ENCODE results near the gene LDB3. TPM values are rescaled to one million over a fixed set of nuclear protein-coding genes. Genes with fewer than 3 reads are reported as not detected.
A peak's percentile ranks its signal among the peaks of the same experiment; 100 is the strongest.
"Not testable (repeated sequence)": the region's sequence is repeated elsewhere in the genome, so short reads cannot be mapped to it uniquely, and the experiment has no call there.

Gene LDB3, protein sequence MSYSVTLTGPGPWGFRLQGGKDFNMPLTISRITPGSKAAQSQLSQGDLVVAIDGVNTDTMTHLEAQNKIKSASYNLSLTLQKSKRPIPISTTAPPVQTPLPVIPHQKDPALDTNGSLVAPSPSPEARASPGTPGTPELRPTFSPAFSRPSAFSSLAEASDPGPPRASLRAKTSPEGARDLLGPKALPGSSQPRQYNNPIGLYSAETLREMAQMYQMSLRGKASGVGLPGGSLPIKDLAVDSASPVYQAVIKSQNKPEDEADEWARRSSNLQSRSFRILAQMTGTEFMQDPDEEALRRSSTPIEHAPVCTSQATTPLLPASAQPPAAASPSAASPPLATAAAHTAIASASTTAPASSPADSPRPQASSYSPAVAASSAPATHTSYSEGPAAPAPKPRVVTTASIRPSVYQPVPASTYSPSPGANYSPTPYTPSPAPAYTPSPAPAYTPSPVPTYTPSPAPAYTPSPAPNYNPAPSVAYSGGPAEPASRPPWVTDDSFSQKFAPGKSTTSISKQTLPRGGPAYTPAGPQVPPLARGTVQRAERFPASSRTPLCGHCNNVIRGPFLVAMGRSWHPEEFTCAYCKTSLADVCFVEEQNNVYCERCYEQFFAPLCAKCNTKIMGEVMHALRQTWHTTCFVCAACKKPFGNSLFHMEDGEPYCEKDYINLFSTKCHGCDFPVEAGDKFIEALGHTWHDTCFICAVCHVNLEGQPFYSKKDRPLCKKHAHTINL
- not detected in 2 replicates for total RNA-seq (2014; rRNA removed; shearing (Covaris generic))

DNA sequence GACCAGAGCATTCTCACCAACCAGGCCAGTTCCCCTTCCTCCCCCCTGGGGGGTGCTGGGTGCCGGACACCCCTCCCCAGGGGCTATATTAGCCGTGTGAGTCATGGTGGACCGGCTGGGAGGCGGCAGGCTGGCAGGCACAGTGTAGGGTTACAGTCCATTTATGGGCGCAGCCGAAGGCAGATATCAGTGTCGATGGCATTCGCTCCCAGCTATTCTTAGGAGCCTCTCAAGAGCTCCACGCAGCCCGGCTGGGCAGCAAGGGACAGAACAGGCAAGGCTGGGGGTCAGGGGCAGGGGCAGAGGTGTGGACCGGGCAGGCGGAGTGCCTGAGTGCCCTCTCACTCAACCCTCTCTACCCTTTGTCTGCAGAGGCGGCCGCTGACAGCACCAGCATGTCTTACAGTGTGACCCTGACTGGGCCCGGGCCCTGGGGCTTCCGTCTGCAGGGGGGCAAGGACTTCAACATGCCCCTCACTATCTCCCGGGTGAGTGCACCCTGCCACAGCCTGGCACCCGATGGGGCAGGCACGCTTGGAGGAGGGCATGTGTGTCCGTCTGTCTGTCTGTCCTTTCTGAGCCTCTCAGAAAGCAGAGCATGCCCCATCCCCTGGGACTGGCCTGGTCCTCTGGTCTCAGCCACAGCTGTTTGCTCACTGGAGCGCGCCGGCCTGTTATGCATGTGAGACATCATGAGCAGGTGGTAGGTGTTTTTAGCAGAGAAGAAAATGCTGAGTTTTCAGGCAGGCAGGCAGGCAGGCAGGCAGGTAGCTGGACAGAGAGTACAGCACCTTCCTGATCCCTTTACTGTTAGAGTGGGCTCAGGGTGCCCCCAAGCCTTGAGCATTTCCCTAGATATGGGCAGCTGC, at the start of gene LDB3:
Gene LDB3, plus strand, starts transcription at position 215 of the 869 bp plus-strand sequence. Its CDS starts 181 bp downstream, at position 396.
- DNase-seq (ENCODE audit: low read depth): peak; percentile 60

DNA sequence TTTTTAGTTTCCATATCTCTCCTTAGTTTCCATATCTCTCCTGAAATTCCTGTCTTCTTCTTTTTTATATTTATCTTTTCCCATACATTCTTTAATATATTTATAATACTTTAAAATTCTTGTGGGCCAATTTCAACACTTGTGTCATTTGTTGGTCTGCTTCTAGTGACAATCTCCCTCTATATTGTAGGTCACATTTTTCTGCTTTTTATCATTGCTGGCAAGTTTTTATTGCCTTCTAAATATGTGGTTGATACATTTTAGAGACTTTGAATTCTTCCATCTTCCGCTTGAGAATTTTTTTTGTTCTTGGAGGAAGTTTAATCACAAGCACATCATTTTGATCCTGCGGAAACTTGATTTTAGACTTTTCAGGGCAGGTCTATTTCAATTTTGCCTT, 40.0 kb upstream of the LDB3 start:
- no peak for DNase-seq (ENCODE audit: low read depth)

DNA sequence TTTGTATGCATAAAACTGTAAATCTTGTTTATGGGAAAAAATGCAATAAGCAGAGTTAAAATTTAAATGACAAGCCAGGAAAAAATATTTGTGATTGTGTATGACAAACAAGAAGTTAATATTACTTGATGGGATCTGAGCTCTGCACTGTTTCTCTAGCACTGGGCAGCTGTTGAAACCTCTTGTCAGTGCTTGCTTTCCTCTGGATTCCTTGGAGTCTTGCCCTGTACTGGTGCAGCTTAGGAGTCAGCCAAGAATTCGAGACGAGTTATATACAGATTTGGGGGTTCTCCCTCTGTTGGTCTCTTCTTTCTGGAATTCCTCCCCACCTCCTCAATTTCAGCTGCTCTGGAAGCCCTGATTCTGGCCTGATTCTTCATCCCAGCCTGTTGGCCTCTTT, 38.2 kb upstream of the LDB3 start:
- no peak for DNase-seq (ENCODE audit: low read depth)

DNA sequence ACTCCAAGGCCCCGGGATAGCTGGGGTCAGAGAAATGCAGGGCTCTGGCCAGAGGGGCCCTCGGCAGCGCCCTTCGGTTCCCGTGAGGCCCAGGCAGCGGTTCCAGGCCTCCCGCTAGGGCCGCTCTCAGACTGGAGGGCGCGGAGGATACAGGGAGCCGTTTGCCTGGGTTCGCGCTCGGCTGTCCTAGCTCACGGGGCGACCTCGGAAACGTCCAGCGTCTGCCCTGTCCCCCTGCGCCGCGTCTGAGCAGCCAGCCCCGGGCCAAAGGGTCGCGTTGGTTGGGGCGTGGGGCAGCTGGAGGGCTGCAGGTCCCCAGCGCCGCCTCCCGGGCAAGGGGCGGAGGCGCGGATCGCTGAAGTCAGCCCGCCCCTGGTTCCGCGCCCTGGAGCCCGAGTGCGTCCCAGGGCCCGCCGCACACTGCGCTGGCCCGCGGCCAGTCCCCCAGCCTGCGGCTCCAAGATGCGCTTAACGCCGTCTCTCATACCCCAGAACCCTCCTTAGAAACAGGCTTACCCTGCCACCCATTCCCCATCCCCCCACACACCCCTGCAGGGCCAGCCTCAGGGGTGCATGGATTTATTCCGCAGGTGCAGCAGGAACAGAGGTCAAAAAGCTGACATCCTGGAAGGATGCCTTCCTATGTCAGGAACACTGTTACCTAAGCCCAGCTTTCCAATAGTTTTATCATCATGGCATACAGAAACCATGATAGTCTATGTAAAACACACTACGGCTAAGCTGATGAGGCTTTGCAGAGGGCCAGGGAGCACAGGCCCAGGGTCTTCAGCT, 36.1 kb upstream of the LDB3 start:
- no peak for DNase-seq (ENCODE audit: low read depth)

DNA sequence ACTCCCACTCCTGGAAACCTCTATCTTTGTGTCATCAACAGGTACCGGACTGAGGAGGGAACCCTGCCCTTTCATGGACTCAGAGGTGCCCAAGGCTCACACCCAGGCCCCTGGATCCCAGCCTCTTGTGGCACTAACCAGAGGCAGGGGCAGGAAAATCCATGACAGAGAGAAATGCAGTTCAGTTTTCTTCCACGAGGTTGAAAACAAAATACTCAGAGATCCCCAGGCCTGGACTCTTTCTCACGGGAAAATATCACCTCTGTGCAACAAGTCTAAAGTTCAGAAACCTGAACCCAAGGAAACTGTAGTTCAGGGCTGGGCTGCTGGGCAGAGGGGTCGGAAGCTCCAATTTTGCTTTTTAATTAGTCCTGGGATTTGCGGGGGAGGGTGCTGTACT, 35.4 kb upstream of the LDB3 start:
- no peak for DNase-seq (ENCODE audit: low read depth)

DNA sequence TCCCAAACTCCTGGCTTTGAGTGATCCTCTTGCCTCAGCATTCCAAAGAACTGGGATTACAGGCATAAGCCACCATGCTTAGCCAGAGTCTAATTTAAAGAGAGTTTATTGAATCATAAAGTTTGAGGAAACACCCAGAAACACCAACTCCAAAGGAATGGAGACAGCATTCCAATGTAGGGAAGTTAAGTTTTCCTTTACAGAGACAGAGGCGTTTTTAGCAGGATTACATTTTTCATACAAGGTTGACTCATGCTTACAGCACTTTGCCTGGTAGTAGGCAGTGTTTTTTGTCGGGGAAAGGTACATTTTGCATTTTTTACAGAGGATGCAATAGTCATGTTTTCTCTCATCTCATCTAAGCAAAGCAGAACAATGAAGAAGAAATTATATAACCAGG, 32.9 kb upstream of the LDB3 start:
- DNase-seq (ENCODE audit: low read depth): no peak

DNA sequence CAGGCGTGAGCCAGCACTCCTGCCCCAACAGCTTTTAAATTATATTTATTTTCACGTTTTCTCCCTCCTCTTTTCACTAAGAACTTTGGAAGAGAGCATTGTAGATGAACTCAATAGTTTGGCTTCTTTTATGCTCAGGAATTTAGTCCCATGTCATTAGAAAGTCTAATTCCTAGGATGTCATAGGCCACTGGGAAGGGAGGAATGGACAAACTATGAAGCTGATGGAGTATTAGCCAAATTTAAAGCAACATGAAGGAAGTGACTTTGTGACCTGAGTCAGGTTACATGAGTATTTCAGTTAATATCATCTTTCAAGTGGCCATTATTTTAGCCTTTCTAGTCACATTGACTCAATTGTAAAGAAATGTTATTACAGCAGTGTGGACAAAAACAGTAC, 32.0 kb upstream of the LDB3 start:
- no peak for DNase-seq (ENCODE audit: low read depth)

DNA sequence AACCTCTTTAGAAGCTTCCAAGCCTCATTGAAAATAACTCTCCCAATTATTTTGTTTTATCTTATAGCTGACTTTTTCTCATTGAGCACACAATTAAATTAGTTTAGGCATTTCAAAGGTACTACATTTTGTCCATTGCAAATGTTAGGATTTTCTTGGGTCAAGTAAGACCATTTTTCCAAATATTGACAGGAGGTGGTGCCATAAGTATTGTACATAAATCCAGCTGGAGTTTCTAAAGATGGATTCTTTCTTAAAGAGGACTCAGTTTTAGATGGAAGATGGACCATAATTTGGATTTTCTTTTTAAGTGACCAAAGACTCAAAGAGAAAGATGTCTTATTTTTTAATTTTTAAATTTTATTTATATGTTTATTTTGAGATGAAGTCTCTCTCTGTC, 26.3 kb upstream of the LDB3 start:
- DNase-seq (ENCODE audit: low read depth): no peak

DNA sequence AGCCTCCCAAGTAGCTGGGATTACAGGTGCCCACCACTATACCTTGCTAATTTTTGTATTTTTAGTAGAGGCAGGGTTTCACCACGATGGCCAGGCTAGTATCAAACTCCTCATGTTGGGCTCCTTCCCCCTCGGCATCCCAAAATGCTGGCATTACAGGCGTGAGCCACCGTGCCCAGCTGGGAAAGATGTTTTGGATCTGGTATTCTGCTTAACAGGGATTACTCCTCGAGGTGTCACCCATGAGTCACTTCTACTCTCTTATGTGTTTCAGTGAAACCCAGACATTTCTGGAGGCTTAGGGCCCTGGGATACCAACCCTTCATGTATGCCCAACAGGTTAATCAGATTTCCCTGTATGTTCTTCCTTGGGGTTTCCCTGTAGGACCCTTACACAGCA, 25.8 kb upstream of the LDB3 start:
- peak; percentile 49 for DNase-seq (ENCODE audit: low read depth)

DNA sequence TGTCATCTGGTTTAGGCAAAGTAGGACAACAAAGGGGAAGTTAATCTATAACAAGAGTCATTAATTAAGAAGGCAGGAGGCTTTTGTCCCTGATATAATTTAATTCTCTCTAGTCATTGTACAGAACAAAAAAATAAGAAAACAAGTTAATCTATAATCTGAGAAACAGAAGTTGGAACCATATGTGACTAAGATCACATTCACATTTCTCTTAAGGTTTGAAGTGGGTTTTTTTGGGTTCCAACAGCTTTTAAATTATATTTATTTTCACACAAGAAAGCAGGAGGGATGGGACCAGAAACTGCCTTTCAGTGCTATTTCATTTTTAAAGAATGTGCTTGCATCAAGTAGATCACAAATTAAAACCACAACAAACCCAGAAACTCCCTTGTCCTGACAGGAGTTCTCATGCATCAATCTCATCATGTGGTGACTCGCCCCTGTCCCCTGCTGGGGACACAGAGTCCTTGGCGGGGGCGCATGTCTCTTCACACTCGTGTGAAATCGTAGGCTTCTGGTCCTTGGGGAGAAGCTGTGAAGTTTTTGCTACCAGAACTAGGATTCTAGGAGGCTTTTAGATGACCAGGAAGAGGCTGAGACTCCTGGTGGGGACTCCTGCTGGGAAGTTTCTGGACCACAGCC, 24.0 kb upstream of the LDB3 start:
- DNase-seq (ENCODE audit: low read depth): no peak

DNA sequence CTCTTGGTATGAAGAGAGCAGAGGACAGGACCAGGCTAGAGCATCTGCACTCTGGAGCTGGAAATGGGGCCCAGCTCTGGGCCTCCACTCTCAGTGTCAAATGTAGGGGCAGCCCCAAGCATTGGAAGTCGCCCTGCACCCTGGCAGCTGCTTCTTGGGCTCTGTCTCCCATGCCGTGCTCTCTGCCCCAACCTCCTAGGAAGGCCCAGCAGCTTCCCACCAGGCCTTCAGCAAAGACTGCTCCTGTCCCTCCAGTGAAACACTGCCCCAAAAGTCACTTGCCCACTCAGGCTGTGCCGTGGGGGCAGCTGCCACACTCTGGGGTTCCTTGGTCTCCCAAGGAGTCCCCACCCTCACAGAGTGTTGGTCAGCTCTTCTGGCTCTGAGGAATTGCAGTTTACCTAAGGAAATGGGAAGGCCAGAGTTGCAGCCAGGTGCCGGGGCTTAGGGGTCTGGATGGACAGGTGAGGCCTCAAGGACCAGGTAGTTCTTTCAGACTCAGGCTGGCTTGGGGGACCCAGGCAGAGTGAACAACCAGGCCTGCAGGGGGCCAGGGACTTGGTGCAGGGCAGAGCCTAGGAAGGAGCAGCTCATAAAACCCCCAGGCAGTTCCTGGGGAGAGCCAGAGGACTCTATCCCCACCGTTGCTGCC, 23.4 kb upstream of the LDB3 start:
- no peak for DNase-seq (ENCODE audit: low read depth)

DNA sequence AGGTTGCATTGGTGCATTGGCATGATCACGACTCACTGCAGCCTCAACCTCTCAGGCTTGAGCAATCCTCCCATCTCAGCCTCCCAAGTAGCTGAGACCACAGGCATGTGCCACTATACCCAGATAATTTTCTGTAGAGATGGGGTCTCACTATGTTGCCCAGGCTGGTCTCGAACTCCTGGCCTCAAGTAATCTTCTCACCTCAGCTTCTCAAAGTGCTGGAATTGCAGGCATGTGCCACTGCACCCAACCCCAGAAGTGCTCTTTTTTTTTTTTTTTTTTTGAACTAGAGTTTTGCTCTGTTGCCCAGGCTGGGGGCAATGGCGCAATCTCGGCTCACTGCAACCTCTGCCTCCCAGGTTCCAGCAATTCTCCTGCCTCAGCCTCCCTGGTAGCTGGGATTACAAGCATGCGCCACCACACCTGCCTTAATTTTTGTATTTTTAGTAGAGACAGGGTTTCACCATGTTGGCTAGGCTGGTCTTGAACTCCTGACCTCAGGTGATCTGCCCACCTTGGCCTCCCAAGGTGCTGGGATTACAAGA, 22.6 kb upstream of the LDB3 start:
- DNase-seq (ENCODE audit: low read depth): not testable (repeated sequence)

DNA sequence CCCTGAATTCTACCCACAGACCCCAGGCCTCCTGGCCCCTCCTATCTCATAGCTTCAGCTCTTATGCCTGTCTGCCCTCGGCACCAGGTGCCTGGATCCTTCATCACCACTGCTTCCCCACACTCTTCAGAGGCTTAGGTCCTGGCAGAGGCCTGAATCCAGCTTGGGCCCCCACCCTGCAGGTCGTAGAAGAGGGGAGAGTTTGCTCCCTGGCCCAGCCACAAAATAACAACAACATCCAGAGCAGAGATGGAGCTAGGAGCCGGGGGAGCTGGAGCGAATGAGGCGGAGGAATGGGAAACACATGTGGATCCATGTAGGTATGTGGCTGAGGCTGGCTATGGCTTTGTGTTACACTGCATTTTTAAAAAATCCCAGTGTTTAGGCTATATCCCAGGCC, 21.8 kb upstream of the LDB3 start:
- DNase-seq (ENCODE audit: low read depth): no peak

DNA sequence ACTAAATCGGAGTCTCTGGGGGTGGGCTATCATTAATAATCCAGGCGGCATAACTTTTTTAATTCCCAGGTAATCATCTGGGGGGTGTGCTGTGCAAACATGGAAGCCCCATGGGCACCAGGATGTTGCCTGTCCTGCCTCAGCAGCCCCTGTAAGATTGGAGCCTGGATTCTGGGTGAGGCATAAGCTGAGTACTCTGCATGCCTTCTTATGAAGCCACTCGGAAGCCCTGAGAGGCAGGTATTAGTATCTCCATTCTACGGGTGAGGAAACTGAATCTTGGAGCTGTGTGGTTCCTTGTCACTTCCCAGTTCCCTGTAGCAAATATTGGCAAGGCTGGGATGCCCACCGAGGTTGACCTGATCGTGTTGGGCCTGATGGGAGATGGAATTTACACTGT, 21.4 kb upstream of the LDB3 start:
- DNase-seq (ENCODE audit: low read depth): no peak

DNA sequence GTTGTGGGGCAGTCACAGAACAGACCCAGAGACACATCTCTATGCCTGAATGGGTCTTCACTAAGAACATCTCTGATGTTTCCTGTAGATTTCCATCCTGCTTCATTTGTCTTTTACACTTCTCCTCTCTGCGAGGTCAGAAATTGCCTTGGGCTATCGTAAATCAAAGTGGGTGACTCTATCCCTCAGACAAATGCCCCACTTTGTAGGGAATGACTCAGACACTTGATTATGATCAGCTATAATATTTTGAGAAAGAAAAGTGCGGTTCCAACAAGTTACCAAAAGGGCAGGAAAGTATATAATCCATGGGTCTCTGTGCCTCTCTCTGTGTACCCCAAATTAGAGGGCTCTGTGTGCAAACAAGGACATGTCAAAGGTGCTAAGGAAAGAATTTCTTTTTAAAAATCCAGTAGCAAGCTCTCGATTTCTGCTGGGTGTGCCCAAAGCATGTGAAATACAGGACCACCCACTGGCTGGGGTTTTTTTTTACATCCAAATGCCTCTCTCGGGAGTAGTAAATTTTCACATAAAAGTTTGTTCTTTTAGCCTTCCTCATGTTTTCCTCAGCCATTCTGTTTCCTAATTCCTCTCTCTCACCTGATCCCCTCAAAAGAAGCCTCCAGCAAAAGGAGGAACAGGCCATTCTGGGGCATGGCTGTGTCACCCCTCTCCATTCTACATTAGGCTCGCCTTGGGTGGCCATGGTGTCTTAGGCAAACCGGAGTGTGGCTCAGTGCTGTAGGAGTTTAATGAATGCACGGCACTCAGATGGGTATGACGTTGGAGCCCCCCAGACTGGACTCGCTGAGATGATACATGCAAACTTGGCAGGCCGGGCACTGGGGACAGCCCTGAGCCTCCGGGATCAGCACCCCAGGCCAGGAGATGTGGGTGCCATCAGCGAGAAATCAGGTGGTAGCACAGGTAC, 20.3 kb upstream of the LDB3 start:
- DNase-seq (ENCODE audit: low read depth): peak; percentile 84

DNA sequence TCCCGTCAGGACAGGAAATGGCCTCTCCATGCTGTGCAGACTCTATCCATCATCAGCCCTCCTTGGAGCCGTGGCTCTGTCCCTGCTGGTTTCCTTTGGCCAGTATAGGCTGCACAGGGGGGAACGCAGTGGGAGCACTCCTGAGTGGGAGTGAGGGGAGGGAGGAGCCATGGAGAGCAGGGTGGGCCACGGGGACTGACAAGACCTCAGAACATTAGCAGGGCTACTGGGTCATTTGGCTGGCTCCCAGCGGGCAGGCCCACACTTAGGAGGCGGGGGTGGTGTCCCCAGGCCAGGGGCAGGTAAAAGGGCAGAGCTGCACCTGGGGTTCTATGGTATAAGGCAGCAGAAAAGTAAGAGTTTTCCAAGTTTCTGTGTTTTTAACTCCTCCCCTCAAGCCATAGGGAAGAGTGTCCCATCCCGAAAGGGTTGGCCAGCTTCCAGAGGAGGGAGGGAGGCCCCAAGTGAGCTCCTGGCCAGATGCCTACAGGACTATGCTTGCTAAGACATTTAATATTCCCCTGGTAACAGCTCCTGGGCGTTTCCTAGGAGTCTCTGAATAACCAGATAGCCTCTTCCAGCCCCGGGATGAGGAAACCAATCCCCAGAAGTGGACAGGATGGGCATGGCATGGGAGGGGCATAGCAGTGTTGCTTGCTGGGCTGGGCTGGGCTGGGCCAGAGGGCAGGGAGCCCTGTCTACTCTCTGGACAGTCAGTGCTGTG, 19.4 kb upstream of the LDB3 start:
- peak; percentile 89 for DNase-seq (ENCODE audit: low read depth)

DNA sequence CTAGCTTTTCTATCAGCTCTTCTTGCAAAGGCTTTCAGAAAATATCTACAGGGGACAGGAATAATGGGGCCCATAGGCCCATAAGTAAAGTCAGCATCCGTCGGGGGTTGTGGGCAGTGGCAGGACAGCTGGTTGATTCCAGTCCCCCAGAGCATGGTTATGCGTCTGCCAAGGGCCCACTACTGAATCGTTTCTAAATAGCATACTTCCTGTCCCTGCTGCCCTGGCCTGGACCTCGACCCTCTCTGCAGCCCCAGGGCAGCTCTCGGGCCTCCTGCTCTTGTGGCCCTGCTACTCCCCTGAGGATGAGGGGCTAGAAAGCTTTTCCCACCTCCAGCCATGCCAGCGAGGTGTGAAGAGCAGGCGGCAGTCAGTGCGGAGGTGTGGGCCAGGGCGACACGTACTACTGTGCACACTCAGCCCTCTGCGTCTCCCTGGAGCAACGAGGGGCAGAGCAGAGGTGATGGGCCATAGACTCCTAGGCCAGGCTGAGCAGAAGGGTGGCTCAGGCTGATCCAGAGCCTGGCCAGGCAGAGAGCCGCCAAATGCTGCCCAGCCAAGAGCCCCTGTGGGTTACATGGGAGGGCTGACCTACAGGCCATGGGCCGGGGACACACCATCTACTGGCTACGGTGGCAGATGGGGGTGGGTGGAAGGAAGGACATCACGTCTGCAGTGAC, 18.7 kb upstream of the LDB3 start:
- DNase-seq (ENCODE audit: low read depth): no peak

DNA sequence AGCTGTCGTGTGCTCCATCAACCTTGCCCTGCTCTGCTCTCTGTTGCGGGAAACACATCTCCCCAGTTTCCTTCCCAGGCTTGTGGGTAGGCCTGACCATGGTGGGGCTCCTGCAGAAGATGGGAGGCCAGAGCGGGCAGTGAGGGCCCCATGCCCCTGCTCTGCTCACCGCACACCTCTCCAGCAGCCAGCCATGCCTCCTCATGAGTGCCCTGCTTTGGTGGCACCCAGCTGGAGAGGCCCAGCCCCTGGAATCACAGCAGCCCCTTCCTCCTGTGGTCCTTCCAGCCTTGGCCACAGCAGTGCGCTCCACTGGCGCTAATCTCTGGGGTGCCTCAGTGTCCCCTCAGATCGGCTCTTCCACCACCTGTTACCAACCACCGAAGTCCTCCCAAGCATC, 18.2 kb upstream of the LDB3 start:
- no peak for DNase-seq (ENCODE audit: low read depth)
